ENCODE results near the gene KIDINS220.

The KIDINS220 gene

DNA sequence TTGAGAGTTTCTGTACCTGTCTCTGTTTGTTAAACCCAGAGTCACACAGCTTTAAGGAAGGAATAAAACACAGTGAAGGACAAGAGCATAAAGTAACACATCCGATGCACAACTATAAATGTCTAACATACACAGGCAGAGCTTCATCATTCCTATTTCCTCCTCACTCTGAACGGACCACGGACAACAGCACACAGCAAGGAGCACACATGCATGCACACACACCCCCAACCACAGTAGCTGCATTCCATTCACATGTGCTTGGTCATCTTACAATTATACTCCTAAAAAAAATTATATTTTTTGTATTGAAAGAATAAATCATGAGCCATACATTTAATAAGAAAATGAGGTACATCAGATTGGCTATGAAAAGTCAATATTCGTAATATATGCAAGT is 97.3 kb downstream of the KIDINS220 start:
- FAIRE-seq: peak; percentile 23

DNA sequence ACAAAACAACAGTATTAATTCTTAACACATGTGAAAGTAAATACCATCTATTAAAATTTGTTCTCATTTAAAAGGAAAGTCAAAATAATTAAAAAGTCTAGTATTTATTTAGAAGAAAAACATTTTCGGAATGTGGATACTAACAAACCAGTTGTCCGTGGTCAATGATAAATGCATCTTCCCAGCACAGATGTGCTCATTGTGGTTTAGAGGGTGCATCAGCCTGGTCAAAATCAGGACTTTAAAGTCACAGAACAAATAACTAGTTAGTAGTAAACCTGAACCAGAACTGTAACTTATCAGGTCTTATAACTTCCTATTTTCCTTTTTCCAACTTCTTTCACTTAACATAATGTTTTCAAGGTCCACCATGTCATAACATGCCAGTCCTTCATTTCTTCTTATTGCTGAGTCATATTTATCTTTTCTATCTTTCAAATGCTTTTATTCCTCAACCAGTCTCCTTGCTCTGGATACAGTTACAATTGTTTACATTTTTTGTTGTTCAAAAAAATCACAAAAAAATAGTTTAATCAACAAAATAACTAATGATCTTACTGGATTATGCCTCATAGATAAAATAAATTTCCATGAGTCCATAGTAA is 99.7 kb downstream of the KIDINS220 start:
- FAIRE-seq: peak; percentile 9

DNA sequence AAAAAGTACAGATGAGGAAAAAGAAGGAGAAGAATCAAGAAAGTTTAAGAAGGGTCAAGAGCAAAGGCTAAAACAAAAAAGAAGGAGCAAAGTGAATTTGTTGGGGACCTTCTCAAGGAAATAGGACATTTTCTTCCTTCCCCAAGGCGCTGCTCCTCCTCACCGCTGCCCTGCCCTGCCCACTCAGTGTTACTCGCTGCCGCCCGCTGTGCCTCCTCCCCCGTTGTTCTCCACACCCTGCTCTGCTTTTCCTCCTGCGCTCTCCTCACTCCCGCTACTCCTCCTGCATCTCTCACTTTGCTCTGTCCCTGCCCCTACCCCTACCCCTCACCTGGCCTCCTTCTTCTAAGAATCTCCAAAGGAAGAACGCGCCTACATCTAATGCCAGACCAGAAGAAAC is 104.8 kb downstream of the KIDINS220 start:
- FAIRE-seq: no peak

DNA sequence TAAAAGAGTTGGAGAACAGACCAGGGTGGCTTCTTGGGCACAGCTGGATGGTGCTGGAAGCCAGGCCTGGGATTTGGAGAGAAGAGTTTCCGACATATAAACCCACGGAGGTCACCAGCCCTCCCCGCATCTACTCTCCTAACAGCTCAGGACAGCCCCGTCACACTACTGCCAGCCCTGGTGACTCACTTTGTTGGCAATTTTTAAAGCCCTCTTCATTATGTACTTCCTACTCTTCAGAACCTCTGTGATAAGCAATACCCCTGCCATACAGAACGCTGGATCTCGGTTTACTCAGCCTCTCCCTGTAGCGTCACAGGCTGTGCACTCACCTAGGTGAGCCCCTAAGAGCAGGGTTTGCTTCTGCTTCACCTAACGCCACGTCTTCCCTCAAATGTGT is 107.5 kb downstream of the KIDINS220 start:
- no peak for FAIRE-seq

DNA sequence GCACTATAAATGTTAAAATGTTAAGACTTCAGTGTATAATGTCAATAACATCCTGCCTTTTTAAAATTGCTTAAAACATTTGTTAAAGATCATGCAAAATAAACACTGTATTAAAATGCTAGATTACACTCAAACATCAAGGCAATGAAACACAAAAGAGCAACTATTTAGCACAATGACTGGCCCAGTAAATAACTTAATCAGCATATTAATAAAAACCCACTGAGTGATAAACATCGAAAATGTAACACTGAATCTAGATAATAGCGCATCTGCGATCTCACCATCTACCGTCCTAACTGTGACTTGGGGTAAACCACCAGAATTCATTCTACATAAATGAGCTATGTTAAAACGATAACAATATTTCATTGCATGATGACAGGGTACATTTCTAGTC is 108.3 kb downstream of the KIDINS220 start:
- FAIRE-seq: peak; percentile 58

DNA sequence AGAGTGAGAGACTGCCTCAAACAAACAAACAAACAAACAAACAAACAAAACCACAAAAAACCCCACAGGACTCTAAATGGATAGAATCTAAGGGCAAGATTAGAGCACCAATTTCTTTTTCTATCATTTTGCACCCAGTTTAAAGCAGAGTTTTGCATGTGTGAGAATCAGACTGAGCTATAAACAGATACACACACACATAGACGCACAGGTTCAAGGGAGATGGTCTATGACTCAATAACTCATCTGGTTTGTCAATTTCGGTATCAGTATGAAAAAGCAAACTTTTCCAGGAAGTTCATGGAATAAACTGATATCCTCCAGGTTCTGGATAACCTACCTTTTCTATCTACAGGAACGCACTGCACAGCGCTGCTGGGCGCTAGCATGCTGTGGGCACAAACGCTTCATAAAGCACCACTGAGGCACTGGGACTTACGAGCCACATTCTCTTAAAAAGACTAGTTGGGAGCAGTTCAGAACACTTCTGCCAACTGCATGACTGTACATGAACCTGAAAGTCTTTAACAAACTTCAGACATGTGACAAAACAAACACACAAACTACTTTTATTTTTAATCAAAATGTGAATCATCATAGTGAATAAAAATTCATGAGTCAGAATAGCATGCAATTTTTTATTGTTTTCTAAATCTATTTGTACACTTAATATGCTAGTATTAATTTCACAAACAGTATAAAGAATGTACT is 109.0 kb downstream of the KIDINS220 start:
- FAIRE-seq: no peak

DNA sequence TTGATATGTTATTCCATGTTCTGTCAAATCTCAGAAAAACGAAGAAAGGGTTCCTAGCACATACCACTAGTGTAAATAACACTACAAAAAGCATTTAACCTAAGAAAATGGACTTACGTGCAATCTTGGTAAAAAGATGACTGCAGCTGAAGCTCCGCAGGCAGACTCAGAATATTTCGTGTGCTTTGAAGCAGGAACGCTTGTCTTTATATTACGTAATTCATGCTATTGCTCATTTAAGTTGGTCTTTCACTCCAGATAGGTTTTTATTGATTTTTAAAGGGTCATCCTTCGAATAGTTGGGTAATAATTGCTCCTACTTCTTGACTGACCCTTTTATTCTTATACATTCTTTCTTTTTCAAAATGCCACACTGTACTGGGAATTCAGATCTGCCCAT is 111.6 kb downstream of the KIDINS220 start:
- FAIRE-seq: no peak

DNA sequence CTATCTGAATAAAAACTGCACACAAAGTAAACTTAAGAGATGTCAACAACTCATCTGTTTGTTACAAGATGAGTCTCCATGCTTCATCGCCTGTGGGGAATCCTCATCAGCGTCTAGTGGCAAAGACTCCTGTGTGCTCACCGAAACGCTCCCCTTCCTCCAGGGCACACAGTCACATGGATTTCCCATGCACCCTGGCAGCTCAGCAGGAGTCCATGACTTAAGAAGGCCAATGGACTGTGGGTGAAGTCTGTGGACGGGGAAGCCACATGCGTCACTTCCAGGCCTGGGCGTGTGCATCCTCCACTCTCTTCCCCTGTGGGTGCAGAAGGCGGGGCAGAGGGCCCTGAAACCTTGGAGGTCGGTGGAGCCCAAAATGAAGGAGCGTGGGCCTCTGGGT is 114.4 kb downstream of the KIDINS220 start:
- no peak for FAIRE-seq

DNA sequence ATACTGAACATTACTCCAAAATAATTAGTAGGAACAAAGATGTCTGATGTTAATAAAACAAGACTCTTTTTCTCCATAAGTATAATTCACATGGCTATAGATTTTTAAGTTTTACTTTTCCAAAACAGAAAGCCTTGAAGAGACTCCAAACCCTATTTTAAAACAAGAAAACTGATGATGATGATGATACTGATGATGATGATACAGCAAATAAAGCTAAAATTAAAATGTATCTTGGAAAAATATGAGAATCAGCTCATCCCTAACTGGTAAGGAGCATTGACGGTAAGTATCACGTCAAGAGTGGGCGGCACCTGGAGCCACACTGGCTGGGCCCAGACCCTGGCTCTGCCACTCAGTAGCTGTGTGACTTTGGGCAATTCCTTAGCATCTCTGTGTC is 116.0 kb downstream of the KIDINS220 start:
- no peak for FAIRE-seq

DNA sequence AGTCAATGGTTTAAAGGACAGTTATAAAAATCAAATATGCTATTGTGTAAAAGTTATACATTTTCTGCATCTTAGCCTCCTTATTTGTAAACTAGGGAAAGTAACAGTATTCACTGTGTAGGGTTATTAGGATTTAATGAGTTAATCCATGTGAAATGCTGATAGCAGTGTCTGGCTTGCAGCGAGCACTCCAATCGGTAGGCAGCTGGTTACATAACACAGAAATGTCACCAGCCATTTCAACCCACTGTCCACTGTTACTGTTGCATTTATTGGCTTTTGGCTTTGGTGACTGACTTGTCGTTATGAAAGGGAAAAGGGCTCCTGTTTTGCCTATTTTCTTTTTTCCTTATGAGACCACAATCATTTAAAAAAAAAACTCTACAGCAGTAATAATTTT is 116.7 kb downstream of the KIDINS220 start:
- no peak for FAIRE-seq

DNA sequence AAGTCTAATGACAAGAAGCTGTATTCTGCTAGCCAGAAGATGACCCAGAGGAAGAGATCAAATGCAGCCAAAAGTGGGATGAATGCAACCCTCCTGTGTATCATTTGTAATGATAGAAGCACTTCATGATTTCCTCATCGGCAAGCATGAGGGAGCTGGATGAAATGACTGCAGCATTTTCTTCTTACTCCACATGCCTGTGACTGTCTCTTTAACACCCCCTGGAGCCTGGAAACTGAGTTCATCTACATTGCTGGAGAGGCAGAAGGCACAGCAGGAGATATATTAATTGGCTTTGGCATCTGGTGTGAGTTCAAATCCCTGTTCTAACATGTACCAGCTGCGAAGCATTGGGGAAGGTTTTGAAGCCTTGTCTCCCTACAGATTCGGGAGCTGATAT is 117.9 kb downstream of the KIDINS220 start:
- FAIRE-seq: no peak

DNA sequence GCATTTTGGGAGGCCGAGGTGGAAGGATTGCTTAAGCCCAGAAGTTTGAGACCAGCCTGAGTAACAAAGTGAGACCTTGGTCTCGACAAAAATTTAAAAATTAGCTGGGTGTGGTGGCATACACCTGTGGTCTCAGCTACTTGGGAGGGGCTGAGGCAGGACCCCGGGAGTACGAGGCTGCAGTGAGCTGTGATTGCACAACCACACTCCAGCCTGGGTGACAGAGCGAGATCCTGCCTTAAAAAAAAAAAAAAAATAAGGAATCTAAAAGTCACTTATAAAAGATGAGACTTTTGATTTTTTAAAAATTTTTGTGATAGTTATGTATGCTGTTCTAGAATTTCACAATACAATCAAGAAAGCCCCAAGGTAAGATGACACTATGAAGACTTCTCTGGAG is 122.4 kb downstream of the KIDINS220 start:
- no peak for FAIRE-seq

DNA sequence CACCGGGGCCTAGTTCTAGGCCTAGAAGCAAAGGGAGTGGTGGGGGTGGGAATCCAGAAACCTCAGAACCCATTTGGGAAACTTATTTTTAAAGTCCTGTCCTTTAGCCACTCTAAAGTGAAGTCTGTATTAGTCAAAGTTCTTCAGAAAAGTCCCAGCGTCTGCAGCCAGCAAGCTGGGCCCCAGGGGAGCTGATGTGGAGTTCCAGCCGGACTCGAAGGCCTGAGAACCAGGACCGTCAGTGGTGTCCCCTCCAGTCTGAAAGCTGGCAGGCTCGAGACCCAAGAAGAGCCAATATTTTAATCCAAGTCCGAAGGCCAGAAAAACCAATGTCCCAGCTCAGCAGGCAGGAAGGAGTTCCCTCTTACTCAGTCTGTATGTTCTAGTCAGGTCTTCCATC is 123.1 kb downstream of the KIDINS220 start:
- no peak for FAIRE-seq

DNA sequence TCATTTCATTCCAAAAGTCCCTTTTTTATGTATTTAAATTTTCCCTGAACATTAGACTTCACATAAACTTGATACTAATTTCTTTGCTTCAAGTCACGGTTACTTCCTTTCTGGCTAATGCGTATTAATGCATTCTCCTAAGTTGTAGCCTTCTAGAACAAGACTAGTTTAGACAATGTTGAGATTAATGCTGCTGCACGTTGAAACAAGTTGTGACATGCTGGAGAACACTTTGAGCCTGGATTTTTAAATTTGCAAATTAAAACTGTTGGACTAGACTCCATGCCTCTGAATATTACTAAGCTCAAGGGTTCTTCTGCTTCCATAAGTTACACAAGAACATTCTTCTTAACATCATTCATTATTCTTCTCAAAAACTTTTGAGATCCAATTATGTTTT is 126.5 kb downstream of the KIDINS220 start:
- no peak for FAIRE-seq

DNA sequence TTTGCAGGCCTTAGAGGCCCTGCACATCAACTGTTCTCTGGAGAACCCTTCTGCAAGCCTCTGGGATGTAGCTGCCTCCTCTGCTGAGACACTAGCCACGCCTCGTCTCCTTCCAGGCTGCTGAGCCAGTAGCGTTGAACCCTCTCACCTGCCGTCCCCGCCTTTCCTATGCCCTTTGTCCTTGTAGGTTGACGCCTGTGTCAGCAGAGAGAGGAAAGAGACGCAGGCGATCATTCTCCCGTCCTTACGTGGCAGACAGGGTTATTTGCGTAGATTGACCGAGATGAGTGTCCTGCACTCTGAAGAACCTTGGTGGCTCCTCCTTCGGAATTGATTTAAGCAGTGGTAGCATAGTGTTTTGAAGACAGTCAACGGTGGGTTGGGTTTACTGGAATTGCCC is 127.8 kb downstream of the KIDINS220 start:
- FAIRE-seq: no peak

DNA sequence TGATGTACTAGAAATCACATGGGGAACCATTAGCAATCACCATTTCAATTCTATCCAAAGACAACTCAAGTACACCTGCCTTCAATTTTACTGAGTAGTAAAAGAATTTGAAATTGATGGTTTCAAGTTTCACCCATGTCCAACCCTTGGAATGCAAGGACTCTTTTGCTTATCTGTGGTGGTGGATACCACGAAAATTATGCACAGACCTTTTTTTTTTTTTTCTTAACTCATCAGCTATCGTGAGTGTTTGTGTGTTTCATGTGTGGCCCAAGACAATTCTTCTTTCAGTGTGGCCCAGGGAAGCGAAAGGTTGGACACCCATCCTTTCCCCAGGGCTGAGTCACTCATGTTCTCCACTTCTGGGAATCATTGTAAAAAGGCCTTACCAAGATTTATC is 132.5 kb downstream of the KIDINS220 start:
- FAIRE-seq: no peak

DNA sequence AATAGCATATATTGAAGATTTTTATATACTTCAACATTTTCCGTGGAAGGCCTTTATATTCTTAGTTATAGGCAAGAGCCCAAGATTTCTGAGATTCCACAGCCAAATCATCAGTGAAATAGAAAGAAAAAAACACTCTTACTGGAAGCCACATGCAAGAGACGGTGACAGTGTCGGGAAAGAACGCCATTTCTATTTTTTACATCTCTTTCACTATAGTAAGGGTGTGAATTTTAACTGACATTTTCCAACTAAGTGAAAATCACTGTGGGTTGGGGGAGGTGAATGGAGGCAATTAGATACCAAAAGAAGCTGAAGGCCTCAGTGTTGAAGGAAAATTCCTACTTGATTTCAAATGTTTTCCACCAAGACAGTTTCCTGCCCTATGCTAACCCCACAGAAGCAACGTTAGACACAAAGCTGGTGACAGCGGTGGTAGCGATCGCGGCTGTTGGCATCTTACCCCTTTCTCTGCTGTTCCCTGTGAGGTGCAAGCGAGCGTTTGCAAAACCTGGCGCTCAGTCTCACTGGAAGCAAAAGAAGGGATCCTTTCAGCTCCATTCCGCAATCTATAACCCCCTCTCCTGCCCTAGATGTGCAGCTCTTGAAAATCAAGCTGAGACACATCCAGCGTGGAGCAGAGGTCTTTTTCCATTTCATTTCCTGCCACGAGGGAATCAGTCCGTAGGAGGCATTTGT is 135.6 kb downstream of the KIDINS220 start:
- FAIRE-seq: no peak

DNA sequence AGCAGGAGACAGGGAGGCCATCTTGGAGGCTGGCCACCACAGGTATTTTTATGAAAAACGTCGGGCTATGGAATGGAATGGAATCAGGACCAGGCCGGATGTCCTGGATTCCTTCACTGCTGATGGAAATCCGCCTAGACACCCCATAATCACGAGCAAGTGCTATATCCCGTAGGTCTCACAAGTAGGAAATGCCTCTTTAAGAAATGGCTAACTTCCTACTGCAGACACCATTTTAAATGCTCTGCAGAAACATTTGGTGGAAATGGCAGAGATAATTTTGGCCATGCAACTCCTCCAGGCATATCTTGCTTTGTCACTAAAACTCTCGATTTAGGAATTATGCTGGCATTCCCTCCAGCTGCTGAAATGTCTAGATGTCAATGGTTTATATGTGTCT is 137.6 kb downstream of the KIDINS220 start:
- no peak for FAIRE-seq

DNA sequence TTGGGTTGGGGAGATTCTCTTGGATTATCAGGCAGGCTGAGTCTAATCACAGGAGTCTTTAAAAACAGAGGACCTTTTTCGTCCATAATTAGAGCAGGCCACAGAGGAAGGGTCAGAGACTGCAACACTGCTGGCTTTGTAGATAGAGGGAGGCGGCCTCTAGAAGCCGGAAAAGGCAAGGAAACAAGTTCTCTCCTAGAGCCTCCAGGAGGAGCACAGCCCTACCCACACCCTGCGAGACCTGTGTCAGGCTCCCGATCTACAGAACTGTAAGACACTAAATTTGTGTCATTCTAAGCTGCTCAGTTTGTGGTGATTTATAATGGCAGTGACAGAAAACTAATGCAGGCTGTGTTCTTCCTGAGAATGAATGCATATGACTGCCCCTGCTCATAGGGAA is 140.2 kb downstream of the KIDINS220 start:
- FAIRE-seq: no peak

DNA sequence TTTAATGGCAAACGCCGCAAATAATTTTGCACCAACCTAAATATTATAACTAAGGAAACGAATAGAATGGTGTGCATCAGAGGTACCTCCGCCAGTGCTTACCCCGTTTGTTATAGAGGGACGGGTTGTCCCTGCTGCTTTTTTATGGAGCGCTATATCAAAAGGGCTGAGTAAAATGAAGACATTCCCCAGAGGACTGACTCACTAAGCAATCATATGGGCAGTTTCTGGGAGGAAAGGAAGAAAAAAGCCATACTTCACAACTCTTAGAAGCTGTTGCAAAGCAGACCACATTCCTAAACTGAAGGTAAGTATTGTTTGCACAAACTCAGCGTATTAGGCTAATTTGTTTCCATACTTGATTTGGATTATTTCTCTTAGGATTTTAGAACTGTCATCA is 142.7 kb downstream of the KIDINS220 start:
- no peak for FAIRE-seq

DNA sequence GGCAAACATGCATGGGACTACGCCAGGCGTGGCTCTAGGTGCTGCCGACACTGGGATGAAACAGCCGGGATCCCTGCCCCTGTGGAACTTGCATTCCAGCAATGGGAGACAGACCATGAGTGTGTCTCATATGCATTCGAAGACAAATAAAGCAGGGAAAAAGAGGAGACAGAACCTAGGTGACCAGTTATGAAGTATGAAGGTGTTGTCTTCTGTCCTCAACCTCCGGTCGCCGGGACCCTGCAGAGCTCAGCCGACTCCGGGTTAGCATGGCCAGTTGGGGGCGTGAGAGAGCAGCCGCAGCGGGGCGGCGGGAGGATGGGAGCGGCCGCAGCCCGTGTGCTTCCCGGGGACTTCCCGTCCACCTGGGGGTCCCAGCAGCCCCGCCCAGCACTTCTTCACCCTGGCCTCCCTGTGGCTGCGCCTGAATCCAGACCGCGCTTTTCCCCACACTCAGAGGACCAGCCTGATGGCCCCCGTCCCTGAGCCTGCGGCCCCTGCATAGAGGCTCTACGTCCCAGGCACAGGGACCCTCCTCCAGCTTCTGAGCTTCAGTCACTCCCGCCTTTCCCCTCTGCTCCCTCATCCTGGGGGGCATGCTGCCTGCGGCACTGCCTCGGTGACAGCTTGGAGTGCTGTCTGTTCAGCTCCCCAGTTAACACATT is 144.1 kb downstream of the KIDINS220 start:
- no peak for FAIRE-seq

DNA sequence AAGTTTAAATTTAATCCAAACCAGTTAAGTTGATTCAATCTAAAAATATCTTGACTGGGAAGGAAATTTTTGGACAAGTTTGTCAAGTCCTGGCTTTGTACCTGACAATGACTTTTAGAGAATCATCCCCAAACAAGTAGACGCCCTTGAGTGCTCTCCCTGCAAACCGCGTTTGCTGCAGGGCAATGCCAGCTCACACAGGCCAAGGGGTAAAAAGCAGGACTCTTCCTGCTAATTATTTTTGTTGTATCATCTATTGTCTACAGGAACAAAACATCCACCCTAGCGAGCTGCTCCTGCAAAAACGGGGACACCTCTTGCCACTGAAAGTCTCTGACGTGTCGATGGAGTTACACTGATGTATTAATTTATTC is 144.6 kb downstream of the KIDINS220 start:
- no peak for FAIRE-seq

DNA sequence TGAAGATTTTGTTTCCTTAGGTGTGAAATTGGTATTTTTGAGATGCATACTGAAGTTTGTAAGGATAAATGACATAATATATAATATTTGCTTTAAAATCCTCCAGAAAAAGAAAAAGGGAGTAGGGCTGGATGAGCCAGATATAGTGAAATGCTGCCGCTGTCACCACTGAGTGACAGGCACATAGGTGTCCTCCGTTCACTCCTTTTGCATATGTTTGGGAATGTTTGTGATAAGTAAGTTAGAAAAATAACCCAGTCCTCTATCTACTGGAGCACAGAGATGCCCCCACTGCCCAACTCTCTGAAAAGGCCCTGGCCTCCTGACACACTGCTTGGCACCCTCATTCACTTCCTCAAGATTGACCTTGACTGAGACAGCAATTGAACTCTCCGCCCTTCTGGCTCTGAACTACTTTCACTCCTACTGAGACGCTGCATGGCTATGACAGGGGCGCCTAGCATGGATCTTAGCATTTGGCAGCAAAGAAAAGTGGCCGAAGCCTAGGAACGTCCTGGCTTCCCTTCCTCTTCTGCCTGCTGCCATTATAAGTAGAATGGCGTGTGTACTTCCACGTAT is 145.5 kb downstream of the KIDINS220 start:
- no peak for FAIRE-seq

Data from TTC549 (cell line).